GM12872 (cell line): ENCODE measurements around the gene RBMS1.

Source experiments
- CTCF ChIP-seq: IDR thresholded peaks from 3 replicates; pipeline ENCODE4 v1.5.1; 2011; ENCODE audit warnings: low read depth, mild to moderate bottlenecking, low read length, moderate library complexity; ENCODE audit not compliant: insufficient read depth

Gene RBMS1

GRCh38 chr2:160255408-160255807 is 238.2 kb downstream of the RBMS1 start:
- TF ChIP-seq CTCF = no peak

- TF ChIP-seq CTCF = no peak
These were observed 239.3 kb downstream of the RBMS1 start for GRCh38 chr2:160254189-160254762.

DNA sequence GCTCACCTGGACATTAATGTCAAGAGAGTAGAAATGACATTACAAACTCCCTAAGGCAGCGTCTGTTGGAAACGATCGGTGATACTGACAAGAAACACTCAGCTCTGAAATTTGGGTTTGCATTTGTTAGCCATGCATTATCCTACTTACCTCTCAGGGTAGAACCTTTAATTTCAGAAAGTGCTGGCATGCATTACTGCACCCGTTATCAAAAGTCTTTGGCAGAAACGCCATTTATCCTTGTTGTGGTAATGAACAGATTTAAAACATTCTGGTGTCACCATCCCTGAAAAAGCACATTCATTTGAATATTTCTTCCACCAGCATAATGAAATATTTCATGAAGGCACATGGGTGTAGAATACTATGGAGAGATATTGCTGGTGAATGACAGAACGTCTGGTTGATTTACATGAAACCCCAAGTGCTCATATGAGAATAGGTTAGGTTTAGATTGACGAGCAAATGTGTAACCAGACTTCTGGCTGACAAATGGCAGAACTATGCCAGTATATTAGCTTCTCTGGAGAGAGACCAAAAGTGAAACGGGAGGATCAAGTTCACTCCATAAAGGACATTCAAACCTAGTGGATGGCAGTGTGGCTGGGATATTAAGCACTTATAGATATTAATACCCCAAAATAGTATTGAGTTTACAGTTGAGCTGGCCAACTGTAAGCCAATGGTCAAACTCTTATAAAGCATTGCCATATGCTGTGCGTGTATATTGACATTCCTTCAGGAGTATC is 240.0 kb downstream of the RBMS1 start:
- TF ChIP-seq CTCF = no peak

- TF ChIP-seq CTCF = no peak
These were observed 240.7 kb downstream of the RBMS1 start for GRCh38 chr2:160252900-160253299.

DNA sequence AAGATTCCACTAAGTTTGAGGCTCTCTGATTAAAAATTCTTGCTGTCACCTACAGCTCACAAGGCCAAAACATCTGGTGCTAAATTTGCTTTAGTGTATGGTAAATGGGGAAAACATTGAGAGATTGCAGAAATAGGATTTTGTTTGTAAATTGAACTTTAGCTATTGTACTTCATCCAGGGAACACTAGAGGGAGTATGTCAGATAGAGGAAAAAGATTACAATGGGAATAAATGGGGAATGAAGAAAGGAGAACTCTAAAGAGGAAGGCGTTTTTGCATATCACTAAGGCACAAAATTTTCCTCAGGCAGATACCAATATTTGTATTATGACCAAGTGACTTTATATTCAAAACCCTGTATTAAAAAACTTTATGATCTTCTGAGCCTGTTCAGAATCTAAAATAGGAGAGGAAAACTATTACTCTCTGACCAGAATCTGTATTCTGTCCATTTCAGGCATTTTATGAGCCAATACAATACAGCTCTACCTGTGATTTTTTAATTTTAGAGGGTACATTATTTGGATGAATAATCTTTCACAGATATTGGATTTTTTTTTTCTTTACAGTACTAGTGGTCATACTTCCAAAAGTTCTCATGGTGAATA is 241.2 kb downstream of the RBMS1 start:
- TF ChIP-seq CTCF = peak; percentile 66

DNA sequence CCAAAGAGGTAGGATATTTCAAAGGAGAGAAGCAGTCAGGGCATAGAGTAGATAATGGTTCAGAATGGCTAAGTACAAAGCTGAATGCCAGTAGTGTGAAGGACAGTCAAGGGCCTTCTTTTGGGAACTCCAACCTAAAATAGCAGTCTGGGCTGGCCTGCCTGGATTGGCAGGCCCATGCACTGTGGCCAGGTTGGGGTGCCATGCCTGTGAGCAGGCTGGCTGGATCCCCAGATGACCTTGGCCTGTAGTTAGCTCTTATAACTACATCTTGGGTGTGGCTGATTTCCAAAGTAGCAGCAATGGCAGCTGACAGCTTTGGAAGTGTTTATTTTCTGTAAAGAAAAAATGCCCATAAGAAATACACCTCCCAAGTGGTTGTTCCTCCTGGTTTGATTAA is 242.0 kb downstream of the RBMS1 start:
- no peak for TF ChIP-seq CTCF

GRCh38 chr2:160249876-160250275 is 243.7 kb downstream of the RBMS1 start:
- no peak for TF ChIP-seq CTCF
